EL (cell line): Measurements from ENCODE around the gene PTPRR.

Experiments
- DNase-seq: peaks from one replicate; pipeline ENCODE4 v3.0.0-alpha.2; 2016

The PTPRR gene

DNA sequence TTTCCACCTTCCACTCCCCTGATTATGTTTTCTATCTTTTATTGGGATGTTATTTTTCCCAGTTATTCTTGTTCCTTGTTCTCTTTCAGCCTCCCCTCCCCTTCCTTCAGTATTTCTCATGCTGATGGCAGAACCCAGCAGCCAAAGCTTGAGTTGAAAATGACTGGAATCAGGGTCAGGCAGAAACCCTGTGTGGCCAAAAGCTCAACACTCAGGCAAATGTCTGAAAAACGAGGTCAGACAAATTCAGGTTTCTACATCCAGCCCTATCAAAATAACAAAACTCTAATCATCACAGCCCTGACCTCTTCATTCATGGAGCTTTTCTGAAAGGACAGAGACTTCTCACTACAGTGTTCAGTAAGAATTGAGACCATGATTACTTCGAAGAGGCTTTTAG is 134.6 kb downstream of the PTPRR start:
- no peak for DNase-seq

DNA sequence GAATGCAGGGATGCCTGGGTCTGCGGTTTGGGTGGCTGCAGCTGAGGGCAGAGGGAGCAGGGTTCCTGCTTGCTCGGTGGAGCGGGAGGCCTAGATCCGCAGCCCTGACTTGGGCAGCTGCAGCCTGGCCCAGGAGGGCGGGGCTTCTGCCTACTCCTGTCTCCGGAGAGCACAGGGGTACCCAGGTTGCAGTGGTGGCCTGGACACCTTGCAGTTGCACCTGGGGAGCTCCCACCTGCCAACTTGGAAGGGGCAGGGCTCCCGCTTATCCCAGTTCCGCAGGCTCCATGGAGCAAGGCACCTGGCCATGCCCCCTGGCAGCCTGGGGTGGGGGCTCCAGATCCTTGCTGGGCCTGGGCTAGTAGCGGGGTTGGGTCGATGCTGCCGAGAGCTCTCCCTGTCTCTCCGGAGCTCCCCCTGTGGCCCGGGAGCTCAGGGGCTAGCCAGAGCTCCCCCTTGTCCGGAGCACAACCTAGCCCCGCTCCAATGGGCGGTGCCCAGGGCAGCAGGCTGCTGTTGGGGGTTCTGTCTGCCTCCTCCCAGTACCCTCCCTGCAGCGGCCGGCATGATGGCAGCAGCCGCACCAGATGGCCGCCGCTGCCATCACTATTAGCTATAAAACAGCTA is 136.4 kb downstream of the PTPRR start:
- no peak for DNase-seq

DNA sequence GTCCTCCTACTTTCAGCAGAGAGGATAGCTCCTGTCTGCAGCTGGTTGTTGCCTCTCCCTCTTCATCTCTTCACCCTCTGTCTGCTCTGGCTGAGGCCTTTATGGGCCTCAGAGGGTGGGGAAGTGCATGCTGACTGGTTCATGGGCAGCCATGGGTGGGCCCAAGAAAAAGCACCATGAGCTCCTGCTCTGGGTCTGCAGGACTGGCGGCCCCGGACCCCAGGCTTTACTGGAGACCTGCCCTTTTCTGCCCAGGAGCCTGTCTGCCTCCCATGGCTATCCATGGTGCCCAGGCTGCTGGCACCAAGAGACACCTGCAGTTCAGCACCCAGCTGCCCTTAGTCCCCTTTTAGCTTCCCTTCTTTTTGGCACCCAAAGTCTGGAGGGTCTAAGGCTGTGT is 137.1 kb downstream of the PTPRR start:
- DNase-seq = no peak

- DNase-seq = no peak
Measured at GRCh38 chr12:70779250-70779649, 141.3 kb downstream of the PTPRR start.

DNA sequence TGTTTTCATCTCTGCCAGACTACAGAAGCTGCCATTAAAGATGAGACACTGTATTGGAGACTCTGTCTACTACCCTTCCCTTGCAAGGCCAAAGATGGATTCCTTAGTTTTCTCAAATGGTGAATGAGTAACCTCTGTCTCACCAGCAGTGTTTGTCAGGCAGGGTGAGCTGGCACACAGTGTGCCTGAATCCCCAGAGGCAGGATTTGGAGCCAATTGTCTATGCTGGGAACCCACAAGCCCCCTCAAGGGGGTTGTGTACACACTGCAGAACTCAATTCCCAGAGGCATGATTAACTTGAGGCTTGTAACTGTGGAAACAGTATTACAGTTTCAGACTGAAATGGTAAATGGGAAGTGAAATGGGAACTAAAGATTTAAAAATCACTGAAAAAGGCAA is 146.5 kb downstream of the PTPRR start:
- DNase-seq = no peak

GRCh38 chr12:70772836-70773235 is 147.7 kb downstream of the PTPRR start:
- DNase-seq = no peak

DNA sequence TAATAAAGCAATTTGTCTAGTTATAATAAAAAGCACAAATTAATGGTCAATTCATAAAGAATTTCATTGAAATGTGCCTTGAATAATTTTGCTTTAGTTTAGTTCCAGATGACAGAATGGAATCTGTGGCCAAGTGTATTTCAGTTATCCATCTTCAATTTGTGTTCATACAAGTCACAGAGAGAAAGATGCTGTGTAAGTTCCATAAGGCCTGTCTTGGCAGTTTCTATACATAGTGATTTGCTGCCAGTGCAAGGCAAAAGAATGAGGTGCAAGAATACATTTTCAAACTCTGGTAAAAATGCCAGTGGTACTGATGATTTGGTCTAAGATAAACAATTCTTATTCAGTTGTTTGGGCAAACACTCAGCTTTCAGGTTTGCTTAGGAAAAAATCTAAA is 149.0 kb downstream of the PTPRR start:
- DNase-seq = no peak

DNA sequence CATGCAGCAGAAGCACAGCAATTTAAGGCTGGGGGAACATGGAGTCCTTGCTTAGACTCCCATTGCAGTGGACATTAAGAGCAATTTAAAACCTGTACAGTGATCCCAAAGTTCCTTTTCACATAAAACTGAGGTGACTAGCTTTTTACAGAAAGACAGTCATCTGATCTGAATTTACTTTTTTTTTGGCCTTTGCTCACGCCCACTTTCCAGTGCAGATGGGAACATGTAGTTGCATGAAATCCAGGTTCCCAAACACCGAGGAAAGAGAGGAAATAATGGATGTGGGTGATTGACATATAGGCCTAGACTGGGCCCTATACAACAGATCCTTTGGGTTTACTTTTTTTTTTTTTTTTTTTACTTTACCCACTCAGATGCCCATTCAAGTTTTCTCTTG is 156.9 kb downstream of the PTPRR start:
- no peak for DNase-seq

GRCh38 chr12:70762000-70762399 is 158.5 kb downstream of the PTPRR start:
- no peak for DNase-seq

DNA sequence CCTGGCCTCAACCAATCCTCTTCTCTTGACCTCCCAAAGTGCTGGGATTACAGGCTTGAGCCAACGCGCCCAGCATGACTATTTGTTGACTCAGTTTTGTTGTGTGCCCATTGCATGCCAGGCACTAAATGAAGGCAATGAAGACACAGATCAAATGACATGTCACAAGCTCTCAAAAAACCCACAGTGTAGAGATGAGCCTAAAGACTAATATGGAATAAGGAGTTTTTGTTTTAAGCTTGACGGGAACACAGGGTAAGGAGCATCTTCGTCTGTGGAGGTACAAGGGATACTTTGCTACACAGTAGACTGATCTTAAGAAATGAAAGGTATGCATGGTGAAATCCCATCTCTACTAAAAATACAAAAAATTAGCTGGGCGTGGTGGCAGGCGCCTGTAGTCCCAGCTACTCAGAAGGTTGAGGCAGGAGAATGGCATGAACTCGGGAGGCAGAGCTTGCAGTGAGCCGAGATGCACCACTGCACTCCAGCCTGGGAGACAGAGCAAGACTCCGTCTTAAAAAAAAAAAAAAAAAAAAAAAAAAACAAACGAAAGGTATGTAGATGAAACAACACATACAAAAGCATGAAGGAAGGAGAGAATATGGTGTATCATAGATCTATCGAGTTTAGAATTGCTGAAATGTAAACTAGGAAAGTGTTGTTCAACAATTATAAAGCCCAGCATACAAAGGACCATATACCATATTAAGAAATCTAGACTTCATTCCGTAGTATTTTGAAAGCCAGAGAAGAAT is 161.2 kb downstream of the PTPRR start:
- DNase-seq = no peak

DNA sequence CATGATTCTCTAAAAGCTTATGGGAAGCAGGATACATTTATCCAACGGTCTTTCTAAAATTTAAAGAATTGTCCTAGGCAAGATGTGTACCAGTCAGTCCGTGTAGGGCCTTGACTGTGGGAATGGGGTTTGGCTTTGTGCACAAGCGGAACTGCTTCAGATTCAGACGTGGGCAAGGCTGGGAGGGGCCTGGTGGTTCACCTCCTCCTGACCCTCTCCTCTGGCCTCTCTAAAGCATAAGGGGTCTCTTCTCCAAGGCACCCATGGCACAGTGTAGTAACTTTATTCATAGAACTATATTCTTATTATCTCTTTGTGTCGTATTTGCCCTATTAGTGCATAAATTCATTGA is 162.1 kb downstream of the PTPRR start:
- no peak for DNase-seq

GRCh38 chr12:70757830-70758493 is 162.6 kb downstream of the PTPRR start:
- DNase-seq = no peak

- DNase-seq = no peak
Measured at GRCh38 chr12:70756791-70757190, 163.7 kb downstream of the PTPRR start.

DNA sequence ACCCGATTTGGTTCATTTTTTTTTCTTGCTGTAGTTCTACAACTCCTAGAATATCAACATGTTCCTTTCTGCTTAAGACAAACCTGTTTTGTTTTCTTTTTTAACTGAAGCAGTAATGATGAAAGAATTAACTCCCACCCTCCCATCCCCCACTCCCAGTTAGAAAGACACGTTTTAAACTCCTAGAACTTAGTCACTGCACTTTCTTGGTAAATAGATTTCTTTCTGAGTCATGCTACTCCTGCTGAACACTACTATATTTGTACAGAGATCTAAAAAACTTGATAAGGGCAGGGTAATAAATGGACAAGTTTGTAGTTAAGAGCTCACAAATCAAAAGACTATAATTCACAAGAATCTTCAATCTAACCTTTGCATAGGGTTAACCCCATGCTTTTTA is 164.4 kb downstream of the PTPRR start:
- DNase-seq = peak; percentile 2

DNA sequence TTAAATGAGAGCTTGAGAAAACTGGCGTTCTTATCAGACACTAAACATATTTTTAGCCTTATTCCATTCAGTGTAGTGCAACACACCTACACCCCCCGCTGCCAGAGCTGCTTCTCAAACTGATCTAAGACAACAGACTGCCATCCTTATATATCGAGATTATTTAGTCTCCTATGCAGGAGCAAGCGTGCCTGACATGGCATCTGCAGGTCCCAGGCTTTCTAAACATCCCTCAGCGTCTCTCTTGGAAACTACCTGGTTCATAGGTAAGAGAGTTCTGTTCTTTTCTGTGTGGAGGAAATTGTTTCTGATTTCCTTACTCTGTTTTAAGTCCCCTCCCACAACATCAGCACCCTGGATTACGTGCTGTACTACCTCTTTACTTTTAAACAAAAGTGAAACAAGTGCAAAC is 166.2 kb downstream of the PTPRR start:
- no peak for DNase-seq

DNA sequence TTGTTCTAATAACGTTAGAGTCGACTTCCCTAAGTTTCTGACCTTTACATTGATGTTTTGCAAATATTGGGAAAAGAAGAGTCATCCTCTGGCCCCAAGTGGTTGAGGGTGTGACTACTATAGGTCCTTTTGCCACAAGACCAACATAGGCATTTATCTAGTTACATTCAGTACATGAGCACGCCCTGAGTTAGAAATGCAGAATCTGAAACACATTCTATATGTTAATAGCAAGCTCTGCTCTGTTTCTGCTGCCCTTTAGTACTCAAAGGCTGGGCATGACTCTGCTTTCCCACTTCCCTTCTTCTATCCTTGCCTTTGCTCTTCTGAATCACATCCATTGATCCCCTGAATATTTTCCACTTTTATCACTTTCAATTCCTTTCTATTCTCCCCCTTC is 168.2 kb downstream of the PTPRR start:
- DNase-seq = no peak

DNA sequence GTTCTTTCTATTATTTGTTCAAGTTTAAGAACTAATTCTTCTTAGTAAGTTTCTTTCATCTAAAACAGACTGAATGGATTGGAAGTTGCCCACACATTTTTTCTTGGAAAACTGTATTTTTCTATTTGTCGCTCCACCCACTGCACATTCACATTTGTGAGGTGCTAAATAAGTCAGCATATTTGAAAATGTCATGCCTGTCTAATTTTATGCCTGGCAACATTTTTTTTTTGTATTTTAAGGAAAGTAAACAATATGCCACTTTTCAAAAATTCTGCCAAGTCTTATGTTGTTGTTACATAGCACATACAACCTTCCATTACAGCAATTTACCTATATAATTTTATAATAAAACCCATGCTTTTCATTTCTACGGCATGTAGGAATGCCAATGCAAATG is 170.6 kb downstream of the PTPRR start:
- no peak for DNase-seq

DNA sequence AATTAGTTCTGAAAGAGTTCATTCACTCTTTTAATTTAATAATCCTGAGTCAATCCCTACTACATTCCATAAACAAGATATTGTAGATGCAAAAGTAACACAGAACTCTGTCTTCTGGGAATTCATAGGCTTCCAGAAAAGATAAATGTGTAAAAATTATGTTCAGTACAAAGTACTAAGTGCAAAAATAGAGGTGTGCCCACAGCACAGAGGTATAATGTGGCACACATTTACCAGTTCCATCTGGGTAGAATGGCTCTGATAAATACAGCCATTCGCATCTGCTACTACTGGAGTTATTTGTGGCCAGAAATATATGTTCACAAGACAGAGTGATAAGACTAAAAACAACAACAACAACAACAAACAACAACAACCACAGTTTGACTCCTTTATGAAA is 171.7 kb downstream of the PTPRR start:
- no peak for DNase-seq

GRCh38 chr12:70747445-70748260 is 172.9 kb downstream of the PTPRR start:
- DNase-seq = no peak

DNA sequence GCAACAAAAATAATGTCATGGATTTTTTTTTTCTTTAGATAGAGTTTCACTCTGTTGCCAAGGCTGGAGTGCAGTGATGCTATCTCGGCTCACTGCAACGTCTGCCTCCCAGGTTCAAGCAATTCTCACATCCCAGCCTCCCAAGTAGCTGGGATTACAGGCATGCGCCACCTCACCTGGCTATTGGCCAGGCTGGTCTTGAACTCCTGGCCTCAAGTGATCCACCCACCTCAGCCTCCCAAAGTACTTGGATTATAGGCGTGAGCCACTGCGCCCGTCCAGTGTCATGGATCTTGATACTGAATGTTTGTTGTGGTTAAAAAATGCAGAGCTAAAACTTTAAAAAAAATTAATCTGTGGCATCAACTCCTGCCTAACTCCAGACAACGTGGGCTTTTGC is 175.5 kb downstream of the PTPRR start:
- DNase-seq = no peak

DNA sequence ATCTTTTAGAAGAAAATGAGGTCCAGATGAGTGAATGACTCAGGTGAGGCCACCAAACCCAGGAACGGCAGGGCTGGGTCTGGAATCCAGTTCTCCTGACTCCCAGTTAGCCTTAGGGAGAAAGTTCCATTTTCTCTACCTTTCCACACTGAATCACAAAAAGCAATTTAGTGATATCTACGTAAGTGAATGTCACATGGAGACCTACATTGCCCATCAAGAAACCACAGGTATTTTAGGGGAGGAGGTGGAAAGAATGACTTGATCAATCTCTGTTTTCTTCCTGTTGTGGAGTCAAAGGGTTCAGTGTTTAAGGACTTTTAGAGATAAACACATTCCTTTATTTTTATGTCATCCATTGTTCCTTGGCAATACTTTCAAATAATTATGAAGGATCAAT is 176.4 kb downstream of the PTPRR start:
- DNase-seq = no peak

DNA sequence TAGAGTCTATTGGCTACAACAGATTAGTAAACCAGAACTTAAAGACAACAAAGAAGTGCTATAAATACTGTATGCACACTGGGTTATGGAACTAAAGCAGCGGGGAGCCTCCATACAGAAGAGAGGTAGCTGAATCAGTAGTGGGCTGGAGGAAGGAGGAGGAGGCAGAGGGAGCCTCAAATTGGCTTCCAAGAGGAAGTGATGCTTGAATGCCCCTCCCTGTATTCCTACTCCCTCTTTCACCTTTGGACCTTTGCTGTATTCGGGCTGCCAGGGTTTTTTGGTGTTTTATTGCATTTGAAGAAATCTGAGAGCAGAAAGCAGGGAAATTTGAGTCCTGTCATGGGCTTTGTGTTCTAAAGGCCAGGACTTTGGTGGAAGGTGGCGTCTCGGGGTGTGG is 179.3 kb downstream of the PTPRR start:
- DNase-seq = no peak

DNA sequence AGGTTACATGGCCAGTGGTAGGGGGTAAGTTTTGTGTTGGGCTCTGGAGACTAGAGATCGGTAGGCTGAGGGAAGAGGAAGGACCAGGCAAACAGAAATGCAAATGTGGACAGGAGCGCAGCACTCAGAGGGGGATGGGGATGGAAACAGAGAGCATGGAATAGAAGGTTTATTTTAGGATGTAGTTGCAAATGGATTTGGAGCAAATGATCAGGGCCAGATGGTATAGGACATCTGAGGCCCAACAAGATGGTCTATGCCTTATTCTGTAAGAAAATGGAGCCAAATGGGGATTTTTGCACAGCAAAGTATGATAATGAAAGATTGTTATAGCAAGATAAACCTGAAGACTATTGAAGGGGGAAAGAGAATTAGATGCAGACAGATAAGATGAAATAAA is 180.8 kb downstream of the PTPRR start:
- DNase-seq = no peak
